ENCODE data around the gene ASIC1. TPM values are rescaled to one million over a fixed set of nuclear protein-coding genes. Genes with fewer than 3 reads are reported as not detected.

The ASIC1 gene
- polyA plus RNA-seq, 3 donors: not detected

- Mint-ChIP-seq H3K9me3 (peaks cover 0 to 17% (median 5%) of the 10 kb centered on the region in 7 donors), H3K4me3 (peak overlapping the region; percentile 48 to 96), H3K27ac (peak overlapping the region in 1 of 7 donors; percentile 65), H3K36me3 (peaks cover 5 to 6% of the 10 kb centered on the region in 2 donors), H3K4me1 (peaks cover 50% of the 10 kb centered on the region), H3K27me3 (ENCODE audit: low read depth in 3 of 3) (peaks cover 41 to 52% (median 41%) of the 10 kb centered on the region in 3 donors)
- peaks cover 39 to 40% of the 10 kb centered on the region in 2 donors for H3K4me1 ChIP-seq (ENCODE audit: control insufficient read depth in 1 of 2, insufficient read depth in 2 of 2, low read length in 2 of 2)
- TF ChIP-seq, protein P1, sequence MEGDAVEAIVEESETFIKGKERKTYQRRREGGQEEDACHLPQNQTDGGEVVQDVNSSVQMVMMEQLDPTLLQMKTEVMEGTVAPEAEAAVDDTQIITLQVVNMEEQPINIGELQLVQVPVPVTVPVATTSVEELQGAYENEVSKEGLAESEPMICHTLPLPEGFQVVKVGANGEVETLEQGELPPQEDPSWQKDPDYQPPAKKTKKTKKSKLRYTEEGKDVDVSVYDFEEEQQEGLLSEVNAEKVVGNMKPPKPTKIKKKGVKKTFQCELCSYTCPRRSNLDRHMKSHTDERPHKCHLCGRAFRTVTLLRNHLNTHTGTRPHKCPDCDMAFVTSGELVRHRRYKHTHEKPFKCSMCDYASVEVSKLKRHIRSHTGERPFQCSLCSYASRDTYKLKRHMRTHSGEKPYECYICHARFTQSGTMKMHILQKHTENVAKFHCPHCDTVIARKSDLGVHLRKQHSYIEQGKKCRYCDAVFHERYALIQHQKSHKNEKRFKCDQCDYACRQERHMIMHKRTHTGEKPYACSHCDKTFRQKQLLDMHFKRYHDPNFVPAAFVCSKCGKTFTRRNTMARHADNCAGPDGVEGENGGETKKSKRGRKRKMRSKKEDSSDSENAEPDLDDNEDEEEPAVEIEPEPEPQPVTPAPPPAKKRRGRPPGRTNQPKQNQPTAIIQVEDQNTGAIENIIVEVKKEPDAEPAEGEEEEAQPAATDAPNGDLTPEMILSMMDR (IDR thresholded peaks at IDR 0.05): peak; percentile 99
- H4K20me1 ChIP-seq (ENCODE audit: insufficient read depth, low read length): no peaks in the 10 kb centered on the region
- H3K4me2 ChIP-seq (replicated peaks; ENCODE audit: extremely low read depth, low read length, poor library complexity, severe bottlenecking): peak overlapping the region; percentile 89
- H3K9ac ChIP-seq (ENCODE audit: insufficient read depth, low read length, poor library complexity, severe bottlenecking): no peak overlapping the region
- H3K27me3 ChIP-seq (ENCODE audit: control insufficient read depth in 2 of 2, insufficient read depth in 2 of 2, low read length in 2 of 2): peaks cover 20 to 35% of the 10 kb centered on the region in 2 donors
- 10% methylated on average over 13 of the region's 17 CpGs for WGBS (ENCODE audit: insufficient coverage)
- H3K9me3 ChIP-seq (replicated peaks in 1 of 2; ENCODE audit: control insufficient read depth in 1 of 2, insufficient read depth in 1 of 2, low read length in 2 of 2): peaks cover 0 to 8% of the 10 kb centered on the region in 2 donors
- H3K79me2 ChIP-seq (ENCODE audit: insufficient read depth, low read length): no peaks in the 10 kb centered on the region
- peak overlapping the region in 1 of 3 experiments; percentile 41 for H3K4me3 ChIP-seq (replicated peaks in 1 of 3; ENCODE audit: low read depth in 2 of 3, low read length in 3 of 3)
- H3K27ac ChIP-seq (ENCODE audit: low read depth in 1 of 2, low read length in 2 of 2): no peak overlapping the region
- peak; percentile 40 to 56 (median 51) for DNase-seq
- intact Hi-C loops (cut with micrococcal nuclease): loop anchor here (2.0 to 5.0 kb wide), 2 partner anchors 89 kb away; no protein-coding TSS in a partner anchor
- peak overlapping the region; percentile 26 for H2AFZ ChIP-seq (ENCODE audit: insufficient read depth, low read depth, low read length, poor library complexity, severe bottlenecking)
- H3K36me3 ChIP-seq (replicated peaks in 1 of 2; ENCODE audit: control insufficient read depth in 1 of 2, insufficient read depth in 2 of 2, low read length in 2 of 2): no peaks in the 10 kb centered on the region
Measured at GRCh38 chr12:50055831-50056638, 1.4 kb upstream of the ASIC1 start.

DNA sequence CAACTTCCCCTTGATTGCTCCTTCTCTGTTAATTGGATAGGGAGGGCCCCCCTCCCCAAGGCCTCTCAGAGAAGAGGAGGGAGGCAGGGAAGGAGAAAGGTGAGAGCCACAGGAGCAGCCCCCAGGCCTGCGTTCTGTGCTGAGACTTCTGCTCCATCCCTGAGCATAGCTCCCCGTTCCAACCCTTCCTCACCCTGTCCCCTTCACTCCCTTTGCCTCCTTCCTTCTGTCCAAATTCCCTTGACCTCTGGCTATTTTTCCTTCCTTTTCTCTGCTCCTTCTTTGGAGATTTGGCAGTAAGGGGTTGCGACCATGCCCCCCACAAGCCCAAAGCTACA, 788 bp upstream of the ASIC1 start:
- peak overlapping the region; percentile 86 to 96 for H3K4me3 Mint-ChIP-seq
- DNase-seq: no peak
- TF ChIP-seq, protein P1 (IDR thresholded peaks at IDR 0.05): no peak
- Histone ChIP-seq H3K9me3 (replicated peaks in 1 of 2; ENCODE audit: control insufficient read depth in 1 of 2, insufficient read depth in 1 of 2, low read length in 2 of 2) (peaks cover 0 to 8% of the 10 kb centered on the region in 2 donors), H2AFZ (ENCODE audit: insufficient read depth, low read depth, low read length, poor library complexity, severe bottlenecking) (no peak overlapping the region), H3K4me2 (replicated peaks; ENCODE audit: extremely low read depth, low read length, poor library complexity, severe bottlenecking) (peak overlapping the region; percentile 89), H4K20me1 (ENCODE audit: insufficient read depth, low read length) (no peaks in the 10 kb centered on the region), H3K4me3 (replicated peaks in 1 of 3; ENCODE audit: low read depth in 2 of 3, low read length in 3 of 3) (peak overlapping the region in 1 of 3 experiments; percentile 75), H3K27me3 (ENCODE audit: control insufficient read depth in 2 of 2, insufficient read depth in 2 of 2, low read length in 2 of 2) (peaks cover 20 to 38% of the 10 kb centered on the region in 2 donors), H3K79me2 (ENCODE audit: insufficient read depth, low read length) (no peaks in the 10 kb centered on the region), H3K36me3 (replicated peaks in 1 of 2; ENCODE audit: control insufficient read depth in 1 of 2, insufficient read depth in 2 of 2, low read length in 2 of 2) (no peaks in the 10 kb centered on the region), H3K4me1 (ENCODE audit: control insufficient read depth in 1 of 2, insufficient read depth in 2 of 2, low read length in 2 of 2) (peaks cover 34 to 35% of the 10 kb centered on the region in 2 donors), H3K27ac (ENCODE audit: low read depth in 1 of 2, low read length in 2 of 2) (no peak overlapping the region), H3K9ac (ENCODE audit: insufficient read depth, low read length, poor library complexity, severe bottlenecking) (no peak overlapping the region)
- H3K36me3 Mint-ChIP-seq: peaks cover 5 to 6% of the 10 kb centered on the region in 2 donors
- H3K27ac Mint-ChIP-seq: no peak overlapping the region
- peaks cover 50% of the 10 kb centered on the region for H3K4me1 Mint-ChIP-seq
- no CpG with 5 or more reads among the region's 3 CpGs for WGBS (ENCODE audit: insufficient coverage)
- intact Hi-C loops (cut with micrococcal nuclease): loop anchor here (2.0 to 5.0 kb wide), 2 partner anchors 89 to 90 kb away; no protein-coding TSS in a partner anchor
- H3K27me3 Mint-ChIP-seq (ENCODE audit: low read depth in 3 of 3): peaks cover 43 to 58% (median 45%) of the 10 kb centered on the region in 3 donors
- peaks cover 0 to 17% (median 5%) of the 10 kb centered on the region in 7 donors for H3K9me3 Mint-ChIP-seq

All from CD14-positive monocyte (primary cell).